GM18505 (cell line): ENCODE results near the gene DDX3Y.

Source experiments
- ATAC-seq: cut with Tn5 transposase; IDR thresholded peaks from one replicate; pipeline ENCODE4 v1.9.1; 2021; ENCODE audit not compliant: unreplicated experiment
- POLR2A ChIP-seq: IDR thresholded peaks from 4 replicates; pipeline ENCODE4 v1.6.1; 2011; ENCODE audit warnings: borderline replicate concordance; ENCODE audit not compliant: insufficient read depth, insufficient read length; ENCODE audit errors: extremely low read depth

DDX3Y gene

GRCh38 chrY:12904618-12905516 lies at the start of gene DDX3Y:
TSS of gene DDX3Y (plus strand) at chrY:12904868. CDS start at chrY:12904937, 69 bp downstream.
- ATAC-seq, result no peak
- TF ChIP-seq POLR2A, result no peak

- ATAC-seq, result no peak
- TF ChIP-seq POLR2A, result no peak
Observed at GRCh38 chrY:12855791-12856275, 48.8 kb upstream of the DDX3Y start.

- no peak for TF ChIP-seq POLR2A
Observed at GRCh38 chrY:12867960-12868359, 36.7 kb upstream of the DDX3Y start.

GRCh38 chrY:12896973-12897372 lies 7.7 kb upstream of the DDX3Y start:
- no peak for ATAC-seq
- no peak for TF ChIP-seq POLR2A

More at GRCh38 chrY:12867960-12868359, 36.7 kb upstream of the DDX3Y start:
- ATAC-seq, result no peak

- no peak for TF ChIP-seq POLR2A
- no peak for ATAC-seq
Observed at GRCh38 chrY:12898604-12899003, 6.1 kb upstream of the DDX3Y start.

- no peak for TF ChIP-seq POLR2A
- ATAC-seq, result no peak
Observed at GRCh38 chrY:12905517-12905872, 827 bp downstream of the DDX3Y start.

- no peak for TF ChIP-seq POLR2A
- ATAC-seq, result no peak
Observed at GRCh38 chrY:12905895-12906294, 1.2 kb downstream of the DDX3Y start.

GRCh38 chrY:12913541-12913940 lies 8.9 kb downstream of the DDX3Y start:
- TF ChIP-seq POLR2A, result no peak
- no peak for ATAC-seq

- TF ChIP-seq POLR2A, result no peak
- no peak for ATAC-seq
Observed at GRCh38 chrY:12928043-12928442, 23.4 kb downstream of the DDX3Y start.

GRCh38 chrY:12941725-12942687 lies 37.3 kb downstream of the DDX3Y start:
- TF ChIP-seq POLR2A, result no peak
- no peak for ATAC-seq
